Endothelial cell of coronary artery (primary cell): Measurements from ENCODE around the gene ERI3. TPM values are rescaled to one million over a fixed set of nuclear protein-coding genes. Genes with fewer than 3 reads are reported as not detected.

Experiments used
- total RNA-seq: library from RNA; depleted of rRNA; stranded (reverse); fragments of >200 nt; gene quantifications from 2 replicates; pipeline ENCODE4 v1.2.3, GENCODE V29; 2014

ERI3 gene
- total RNA-seq, result 38.3 and 40.4 TPM in 2 replicates

GRCh38 chr1:44354840-44355581 lies at the start of gene ERI3:
Gene ERI3, minus strand, starts transcription at chr1:44355257. Its CDS starts 231 bp downstream, at chr1:44355026.

GRCh38 chr1:44213222-44214112 lies 141.6 kb downstream of the ERI3 start, which contains the start of gene DMAP1:
Gene DMAP1, plus strand, starts transcription at chr1:44213471. Its CDS starts 283 bp downstream, at chr1:44213754.

Other genes with a start within 250 kb of the ERI3 start
- not detected in 2 replicates for gene KLF17, start 236.4 kb downstream of the ERI3 start, total RNA-seq
- gene KLF18, start 213.6 kb downstream of the ERI3 start, total RNA-seq, result not detected in 2 replicates
- 22.0 and 25.9 TPM in 2 replicates for gene DMAP1, start 141.8 kb downstream of the ERI3 start, total RNA-seq
- 59.3 and 60.1 TPM in 2 replicates for gene RNF220, start 50.0 kb upstream of the ERI3 start, total RNA-seq